Astrocyte of the spinal cord (primary cell): Measurements from ENCODE around the gene TMEM240.

Experiments
- DNase-seq: peaks from one replicate; pipeline ENCODE4 v3.0.0; 2011; ENCODE audit warnings: low read depth, low spot score
- H3K4me3 ChIP-seq: 2 replicates; pipeline ENCODE4 v1.5.1; 2011; ENCODE audit warnings: low read depth, mild to moderate bottlenecking, low read length, moderate library complexity
- in situ Hi-C: cut with HindIII; loops from 2 replicates; pipeline ENCODE4 v1.10.0; 2017; ENCODE audit warnings: low sequenced_read_pairs
- TF ChIP-seq, protein P1 (sequence below): IDR thresholded peaks from 2 replicates; pipeline ENCODE4 v1.5.1; 2012; ENCODE audit warnings: low read depth, mild to moderate bottlenecking, low read length, inconsistent platforms

Gene TMEM240

DNA sequence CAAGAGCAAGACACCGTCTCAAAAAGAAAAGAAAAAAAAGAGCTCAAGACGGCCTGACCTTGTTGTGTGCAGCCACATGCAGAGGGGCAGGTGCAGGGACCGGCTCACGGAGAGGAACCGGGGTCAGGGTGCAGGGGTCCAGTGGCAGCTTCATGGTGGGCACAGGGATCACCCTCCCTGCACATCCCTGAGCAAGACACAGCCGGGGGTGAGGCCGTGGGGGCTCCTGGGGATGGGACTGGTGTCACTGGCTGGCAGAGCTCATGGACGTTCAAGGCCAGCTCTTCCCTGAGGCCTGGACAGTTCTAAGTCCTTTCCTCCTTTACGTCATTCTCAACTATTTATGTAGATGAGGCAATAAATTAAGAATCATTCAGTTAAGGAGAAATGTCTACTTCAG lies 6.6 kb upstream of the TMEM240 start:
- DNase-seq = no peak
- in situ Hi-C loops = no loop called here
- no peak overlapping the region for H3K4me3 ChIP-seq
- TF ChIP-seq, protein P1, sequence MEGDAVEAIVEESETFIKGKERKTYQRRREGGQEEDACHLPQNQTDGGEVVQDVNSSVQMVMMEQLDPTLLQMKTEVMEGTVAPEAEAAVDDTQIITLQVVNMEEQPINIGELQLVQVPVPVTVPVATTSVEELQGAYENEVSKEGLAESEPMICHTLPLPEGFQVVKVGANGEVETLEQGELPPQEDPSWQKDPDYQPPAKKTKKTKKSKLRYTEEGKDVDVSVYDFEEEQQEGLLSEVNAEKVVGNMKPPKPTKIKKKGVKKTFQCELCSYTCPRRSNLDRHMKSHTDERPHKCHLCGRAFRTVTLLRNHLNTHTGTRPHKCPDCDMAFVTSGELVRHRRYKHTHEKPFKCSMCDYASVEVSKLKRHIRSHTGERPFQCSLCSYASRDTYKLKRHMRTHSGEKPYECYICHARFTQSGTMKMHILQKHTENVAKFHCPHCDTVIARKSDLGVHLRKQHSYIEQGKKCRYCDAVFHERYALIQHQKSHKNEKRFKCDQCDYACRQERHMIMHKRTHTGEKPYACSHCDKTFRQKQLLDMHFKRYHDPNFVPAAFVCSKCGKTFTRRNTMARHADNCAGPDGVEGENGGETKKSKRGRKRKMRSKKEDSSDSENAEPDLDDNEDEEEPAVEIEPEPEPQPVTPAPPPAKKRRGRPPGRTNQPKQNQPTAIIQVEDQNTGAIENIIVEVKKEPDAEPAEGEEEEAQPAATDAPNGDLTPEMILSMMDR = no peak

DNA sequence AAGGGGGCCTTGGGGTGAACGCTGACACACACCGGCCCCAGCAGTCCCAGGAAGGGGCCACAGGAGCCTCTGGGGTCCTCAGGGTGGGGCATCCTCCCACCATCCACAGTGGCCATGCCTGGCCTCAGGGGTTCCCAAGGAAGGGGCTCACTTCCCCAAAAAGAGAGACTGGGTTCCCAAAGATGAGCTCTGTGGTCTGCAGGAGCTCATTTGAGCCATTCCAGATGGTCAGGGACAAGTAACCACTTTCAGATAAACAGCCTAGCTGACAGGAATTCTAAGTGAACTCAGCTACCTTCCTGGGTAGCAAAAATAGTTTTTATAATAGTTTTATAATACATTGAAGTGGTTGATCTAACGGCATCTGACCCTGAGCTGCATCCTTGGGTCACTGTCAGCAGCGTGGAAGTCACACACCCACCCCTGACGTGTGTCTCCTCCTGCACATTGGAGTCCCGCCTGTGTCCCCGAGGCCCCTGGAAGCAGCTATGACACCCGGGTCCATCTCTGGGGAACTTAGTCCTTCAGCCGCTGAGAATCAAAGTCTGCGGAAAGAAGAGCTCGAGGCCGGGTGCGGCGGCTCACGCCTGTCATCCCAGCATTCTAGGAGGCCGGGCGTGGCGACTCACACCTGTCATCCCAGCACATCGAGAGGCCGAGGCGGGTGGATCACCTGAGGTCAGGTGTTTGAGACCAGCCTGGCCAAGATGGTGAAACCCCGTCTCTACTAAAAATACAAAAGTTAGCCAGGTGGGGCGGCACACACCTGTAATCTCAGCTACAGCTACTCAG lies 5.7 kb upstream of the TMEM240 start:
- in situ Hi-C loops = no loop called here
- no peak overlapping the region for H3K4me3 ChIP-seq
- TF ChIP-seq, protein P1 = no peak
- DNase-seq = no peak

DNA sequence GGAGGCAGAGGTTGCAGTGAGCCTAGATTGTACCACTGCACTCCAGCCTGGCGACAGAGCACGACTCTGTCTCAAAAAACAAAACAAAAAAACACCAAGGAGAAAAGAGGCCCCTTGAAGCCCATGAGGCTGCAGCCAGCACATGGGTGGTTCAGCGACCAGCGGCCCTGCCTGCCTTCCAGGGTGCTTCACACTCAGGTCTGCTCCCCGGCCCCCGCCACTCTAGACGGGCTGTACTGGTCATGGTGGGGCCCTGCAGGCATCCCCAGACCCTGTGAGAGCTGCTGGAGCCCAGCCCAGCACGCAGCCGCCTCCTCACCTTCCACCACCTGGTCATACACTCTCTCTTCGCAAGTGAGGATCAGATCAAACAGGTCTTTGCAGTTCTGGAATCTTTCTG lies 4.1 kb upstream of the TMEM240 start:
- in situ Hi-C loops = no loop called here
- DNase-seq = no peak
- H3K4me3 ChIP-seq = no peak overlapping the region
- TF ChIP-seq, protein P1 = no peak

DNA sequence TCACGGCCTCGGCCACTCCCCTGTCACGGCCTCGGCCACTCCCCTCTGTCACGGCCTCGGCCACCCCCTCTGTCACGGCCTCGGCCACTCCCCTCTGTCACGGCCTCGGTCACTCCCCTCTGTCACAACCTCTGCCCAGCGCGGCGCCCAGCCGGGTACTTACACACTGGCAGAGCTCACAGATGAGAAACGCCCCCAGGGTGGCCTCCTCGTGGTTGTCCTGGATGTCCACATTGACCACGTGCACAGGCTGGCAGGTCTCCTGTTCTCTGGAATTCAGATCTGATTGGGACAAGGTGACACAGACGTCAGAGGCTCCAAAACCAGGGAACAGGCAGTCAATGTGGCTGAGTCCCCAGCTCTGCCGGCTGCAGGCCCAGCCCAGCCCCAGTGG lies 3.3 kb upstream of the TMEM240 start:
- TF ChIP-seq, protein P1 = no peak
- no peak for DNase-seq
- in situ Hi-C loops = no loop called here
- H3K4me3 ChIP-seq = no peak overlapping the region

DNA sequence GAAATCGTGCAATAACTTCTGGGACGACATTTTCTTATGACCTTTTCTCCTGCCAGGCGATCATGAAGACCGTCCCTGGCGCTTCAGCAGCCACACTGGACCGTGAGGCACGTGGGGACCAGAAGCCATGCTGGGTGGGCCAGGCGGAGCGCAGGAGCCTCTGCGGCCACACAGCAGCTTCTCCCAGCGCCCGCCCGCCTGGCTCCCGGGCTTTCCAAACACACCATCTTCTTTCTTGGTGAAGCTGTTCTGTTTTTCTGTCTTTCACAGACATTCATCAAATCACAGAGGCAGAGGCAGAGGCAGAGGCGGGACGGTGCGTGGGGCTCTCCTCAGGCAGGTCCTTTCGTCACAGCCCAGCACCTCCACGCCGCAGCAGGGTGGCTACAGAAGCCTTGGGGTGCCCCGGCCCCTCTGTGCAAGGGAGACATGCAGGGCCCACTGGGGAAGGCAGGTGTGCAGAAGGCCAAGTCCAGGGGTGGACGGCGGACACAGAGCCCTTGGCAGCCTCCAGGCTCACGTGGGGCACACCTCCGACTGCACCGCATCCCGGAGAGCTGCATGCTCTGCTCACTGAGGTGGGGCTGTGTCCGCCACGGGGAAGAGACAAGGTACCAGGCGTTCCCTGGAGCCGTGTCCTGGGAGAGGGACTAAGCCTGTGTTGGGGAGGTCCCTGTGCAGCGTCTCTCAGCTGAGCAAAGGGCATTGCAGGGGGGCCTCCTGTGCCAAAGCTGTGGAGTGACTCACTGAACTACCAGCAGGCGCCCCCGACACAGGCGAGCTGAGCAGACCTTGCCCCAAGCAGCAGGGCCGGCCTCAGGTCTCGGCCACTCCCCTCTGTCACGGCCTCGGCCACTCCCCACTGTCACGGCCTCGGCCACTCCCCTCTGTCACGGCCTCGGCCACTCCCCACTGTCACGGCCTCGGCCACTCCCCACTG lies 2.6 kb upstream of the TMEM240 start:
- H3K4me3 ChIP-seq = no peak overlapping the region
- no peak for DNase-seq
- in situ Hi-C loops = no loop called here
- TF ChIP-seq, protein P1 = no peak

DNA sequence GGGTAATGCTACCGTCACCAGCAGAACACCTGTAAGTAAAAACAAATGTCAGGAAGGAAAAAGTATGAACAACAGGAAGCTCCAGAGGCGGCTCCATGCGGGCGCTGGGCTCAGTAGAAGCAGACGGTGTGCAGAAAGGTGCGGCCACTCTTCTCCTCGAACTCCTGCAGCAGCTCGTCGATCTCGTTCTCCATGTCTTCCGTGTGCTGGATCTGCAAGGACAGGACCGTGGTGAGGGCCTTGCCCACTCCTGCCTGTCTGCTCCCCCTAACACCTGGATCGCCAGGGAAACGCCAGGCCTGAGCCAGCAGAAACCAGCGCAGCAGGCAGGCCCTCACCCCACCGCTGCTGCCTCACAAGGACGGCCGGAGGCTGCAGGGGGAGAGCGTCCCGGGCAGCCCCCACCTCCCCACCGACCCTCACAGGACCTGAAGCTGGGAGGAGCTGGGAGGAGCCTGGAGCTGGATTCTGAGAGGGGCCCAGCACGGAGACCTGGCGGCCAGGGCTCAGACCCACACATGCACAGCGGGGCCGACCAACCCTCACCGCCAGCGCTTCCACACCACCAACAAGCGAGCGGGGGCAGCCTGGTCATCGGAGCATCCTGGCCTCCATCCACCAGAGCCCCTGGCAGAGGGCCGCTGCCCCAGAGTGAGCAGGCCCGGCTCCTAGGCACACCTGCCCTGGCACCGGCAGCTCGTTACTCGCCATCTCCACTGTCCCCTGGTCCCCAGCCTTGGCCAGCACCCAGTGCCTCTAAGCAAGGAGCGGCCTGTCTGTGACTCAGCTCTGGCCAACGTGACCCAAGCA lies 1.7 kb upstream of the TMEM240 start:
- in situ Hi-C loops = no loop called here
- TF ChIP-seq, protein P1 = no peak
- no peak for DNase-seq
- H3K4me3 ChIP-seq = no peak overlapping the region
